Chondrocyte (in vitro differentiated cells): ENCODE measurements around the gene PGLYRP4. TPM values are rescaled to one million over a fixed set of nuclear protein-coding genes. Genes with fewer than 3 reads are reported as not detected.

Source experiments
- DNase-seq: peaks from one replicate; pipeline ENCODE4 v3.0.0; 2021; ENCODE audit warnings: mixed read lengths, low spot score
- H3K27ac Mint-ChIP-seq: one replicate; pipeline ENCODE4 v1.8.0; 2021; ENCODE audit warnings: mild to moderate bottlenecking, moderate library complexity, mixed read lengths; ENCODE audit not compliant: unreplicated experiment
- H3K27me3 Mint-ChIP-seq: 2 replicates; pipeline ENCODE4 v1.8.0; 2021; ENCODE audit warnings: low read depth, mixed read lengths
- H3K36me3 Mint-ChIP-seq: 2 replicates; pipeline ENCODE4 v1.8.0; 2021; ENCODE audit warnings: low read depth, mixed read lengths
- H3K4me1 Mint-ChIP-seq: 2 replicates; pipeline ENCODE4 v1.8.0; 2021; ENCODE audit warnings: low read depth, mild to moderate bottlenecking, mixed read lengths
- H3K4me3 Mint-ChIP-seq: one replicate; pipeline ENCODE4 v1.8.0; 2021; ENCODE audit warnings: mild to moderate bottlenecking, moderate library complexity, mixed read lengths; ENCODE audit not compliant: unreplicated experiment
- H3K9me3 Mint-ChIP-seq: 2 replicates; pipeline ENCODE4 v1.8.0; 2021; ENCODE audit warnings: low read depth, mixed read lengths
- total RNA-seq: library from RNA; stranded (reverse); gene quantifications from 3 replicates; pipeline ENCODE4 v1.2.1, GENCODE V29; 2021
- TF ChIP-seq, protein P1 (sequence below): fragments of 200-600 bp; sonication (generic); IDR thresholded peaks from 2 replicates; pipeline ENCODE4 v1.5.0; 2021; ENCODE audit warnings: antibody characterized with exemption, mild to moderate bottlenecking, moderate library complexity

The PGLYRP4 gene
- total RNA-seq, 1 donor from 2014 or later = not detected

DNA sequence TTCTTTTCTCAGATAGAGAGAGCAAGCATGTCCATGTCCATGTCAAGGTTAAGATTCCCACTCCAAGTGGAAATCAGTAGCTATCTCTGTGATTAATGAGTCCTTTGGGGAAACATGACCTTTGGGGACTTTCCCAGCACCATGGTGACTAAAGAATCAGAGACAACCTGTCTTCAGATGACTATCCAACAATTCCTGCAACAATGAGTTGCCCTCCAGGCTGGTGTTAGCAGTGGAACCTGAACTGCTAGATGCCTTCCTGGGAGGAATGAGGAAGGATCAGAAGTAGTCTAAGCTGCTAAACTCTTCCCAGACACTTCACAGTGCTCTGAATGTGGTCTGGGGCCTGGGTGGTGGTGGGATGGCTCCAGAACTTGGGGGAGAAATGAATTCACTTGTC lies 15.5 kb upstream of the PGLYRP4 start:
- no peaks in the 10 kb centered on the region for H3K9me3 Mint-ChIP-seq
- DNase-seq = no peak

DNA sequence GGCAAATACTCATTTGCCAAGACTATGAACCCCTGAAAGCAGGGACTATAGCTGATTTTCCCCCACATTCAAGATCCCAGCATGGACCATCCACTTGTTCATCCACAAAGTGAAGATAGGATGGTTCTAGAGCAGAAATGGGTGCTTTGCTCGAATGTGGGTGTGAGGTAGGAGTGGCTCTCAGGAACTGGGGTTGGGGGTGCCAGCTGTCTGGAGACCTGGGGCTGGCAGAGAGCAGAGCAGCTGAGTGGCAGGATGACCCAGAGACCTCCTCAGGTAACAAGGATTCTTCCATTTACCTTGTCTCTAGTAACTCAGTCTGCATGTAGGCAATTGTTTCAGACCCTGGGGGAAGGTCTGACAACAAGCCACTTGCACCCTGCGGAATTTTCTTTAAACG lies 15.0 kb upstream of the PGLYRP4 start:
- peaks cover 45% of the 10 kb centered on the region for H3K27me3 Mint-ChIP-seq
- no peak overlapping the region for H3K4me3 Mint-ChIP-seq
- no peaks in the 10 kb centered on the region for H3K9me3 Mint-ChIP-seq
- DNase-seq = no peak
- no peak overlapping the region for H3K27ac Mint-ChIP-seq
- H3K36me3 Mint-ChIP-seq = no peaks in the 10 kb centered on the region
- TF ChIP-seq, protein P1, sequence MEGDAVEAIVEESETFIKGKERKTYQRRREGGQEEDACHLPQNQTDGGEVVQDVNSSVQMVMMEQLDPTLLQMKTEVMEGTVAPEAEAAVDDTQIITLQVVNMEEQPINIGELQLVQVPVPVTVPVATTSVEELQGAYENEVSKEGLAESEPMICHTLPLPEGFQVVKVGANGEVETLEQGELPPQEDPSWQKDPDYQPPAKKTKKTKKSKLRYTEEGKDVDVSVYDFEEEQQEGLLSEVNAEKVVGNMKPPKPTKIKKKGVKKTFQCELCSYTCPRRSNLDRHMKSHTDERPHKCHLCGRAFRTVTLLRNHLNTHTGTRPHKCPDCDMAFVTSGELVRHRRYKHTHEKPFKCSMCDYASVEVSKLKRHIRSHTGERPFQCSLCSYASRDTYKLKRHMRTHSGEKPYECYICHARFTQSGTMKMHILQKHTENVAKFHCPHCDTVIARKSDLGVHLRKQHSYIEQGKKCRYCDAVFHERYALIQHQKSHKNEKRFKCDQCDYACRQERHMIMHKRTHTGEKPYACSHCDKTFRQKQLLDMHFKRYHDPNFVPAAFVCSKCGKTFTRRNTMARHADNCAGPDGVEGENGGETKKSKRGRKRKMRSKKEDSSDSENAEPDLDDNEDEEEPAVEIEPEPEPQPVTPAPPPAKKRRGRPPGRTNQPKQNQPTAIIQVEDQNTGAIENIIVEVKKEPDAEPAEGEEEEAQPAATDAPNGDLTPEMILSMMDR = no peak
- H3K4me1 Mint-ChIP-seq = no peaks in the 10 kb centered on the region

More for the DNA sequence above, 15.5 kb upstream of the PGLYRP4 start:
- H3K4me3 Mint-ChIP-seq = no peak overlapping the region
- H3K4me1 Mint-ChIP-seq = no peaks in the 10 kb centered on the region
- peaks cover 42% of the 10 kb centered on the region for H3K27me3 Mint-ChIP-seq
- TF ChIP-seq, protein P1 = no peak
- H3K27ac Mint-ChIP-seq = no peak overlapping the region
- H3K36me3 Mint-ChIP-seq = no peaks in the 10 kb centered on the region

DNA sequence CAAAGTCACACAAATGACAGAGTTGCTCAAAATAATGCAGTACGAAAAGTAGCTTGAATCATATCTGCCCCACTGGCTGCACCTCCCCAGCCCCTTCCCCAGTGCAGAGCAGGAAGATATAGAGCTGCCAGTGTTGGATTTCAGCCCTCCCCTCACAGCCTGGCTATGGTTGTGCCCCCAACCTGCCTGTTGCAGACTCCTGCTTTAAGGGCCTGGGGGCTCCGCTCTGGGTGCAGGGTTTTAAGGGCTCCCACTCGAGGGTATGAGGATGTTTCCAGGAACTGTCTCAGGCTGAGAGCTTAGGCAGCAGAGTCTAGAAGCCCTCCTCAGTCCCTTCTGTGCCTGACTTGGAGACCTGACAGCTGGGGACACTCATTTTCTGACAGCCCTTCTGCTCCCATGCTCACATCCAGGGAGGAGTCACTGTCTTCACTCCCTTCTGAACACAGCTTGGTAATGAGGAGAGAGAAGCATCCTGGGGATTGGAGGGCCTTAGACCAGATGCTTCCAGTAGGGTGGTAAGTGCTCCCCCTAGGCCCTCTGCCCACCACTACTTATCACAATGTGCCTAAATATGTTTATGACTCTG lies 13.6 kb upstream of the PGLYRP4 start:
- peaks cover 53% of the 10 kb centered on the region for H3K27me3 Mint-ChIP-seq
- TF ChIP-seq, protein P1 = no peak
- no peak overlapping the region for H3K27ac Mint-ChIP-seq
- H3K9me3 Mint-ChIP-seq = no peaks in the 10 kb centered on the region
- H3K4me1 Mint-ChIP-seq = no peaks in the 10 kb centered on the region
- H3K36me3 Mint-ChIP-seq = no peaks in the 10 kb centered on the region
- DNase-seq = no peak
- H3K4me3 Mint-ChIP-seq = no peak overlapping the region

DNA sequence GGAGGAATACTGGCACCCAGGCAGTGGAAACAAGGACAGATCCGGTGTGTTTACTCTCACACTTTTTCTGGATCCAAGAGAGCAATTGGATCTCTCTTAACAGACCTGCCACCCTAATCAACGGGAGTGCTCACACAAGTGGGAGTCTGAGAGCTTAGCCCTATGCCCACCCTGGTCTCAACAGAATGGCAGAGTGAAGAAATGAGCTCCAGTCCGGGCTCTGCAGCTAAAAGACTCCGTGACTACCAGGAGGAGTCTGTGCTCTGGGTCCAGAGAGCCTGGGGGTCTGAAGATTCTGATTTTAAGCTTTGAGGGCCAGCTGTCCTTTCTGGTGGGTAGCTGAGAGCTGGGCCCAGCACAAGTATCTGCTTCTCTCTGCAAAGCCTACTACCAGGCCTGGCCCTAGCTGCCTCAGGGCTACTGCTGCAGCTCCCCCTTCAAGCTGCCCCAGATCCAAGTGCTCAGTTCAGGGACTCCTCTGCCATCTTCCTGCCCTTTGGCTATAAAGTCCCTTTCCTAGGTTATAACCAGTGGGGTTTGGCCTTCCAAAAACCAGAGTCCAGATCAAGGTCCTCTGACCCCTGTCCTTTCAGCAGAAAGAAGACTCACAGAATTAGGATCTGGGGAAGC lies 13.0 kb upstream of the PGLYRP4 start:
- Mint-ChIP-seq H3K27ac (no peak overlapping the region), H3K4me1 (no peaks in the 10 kb centered on the region), H3K36me3 (no peaks in the 10 kb centered on the region), H3K27me3 (peaks cover 58% of the 10 kb centered on the region), H3K4me3 (no peak overlapping the region), H3K9me3 (no peaks in the 10 kb centered on the region)
- TF ChIP-seq, protein P1 = no peak
- DNase-seq = no peak

DNA sequence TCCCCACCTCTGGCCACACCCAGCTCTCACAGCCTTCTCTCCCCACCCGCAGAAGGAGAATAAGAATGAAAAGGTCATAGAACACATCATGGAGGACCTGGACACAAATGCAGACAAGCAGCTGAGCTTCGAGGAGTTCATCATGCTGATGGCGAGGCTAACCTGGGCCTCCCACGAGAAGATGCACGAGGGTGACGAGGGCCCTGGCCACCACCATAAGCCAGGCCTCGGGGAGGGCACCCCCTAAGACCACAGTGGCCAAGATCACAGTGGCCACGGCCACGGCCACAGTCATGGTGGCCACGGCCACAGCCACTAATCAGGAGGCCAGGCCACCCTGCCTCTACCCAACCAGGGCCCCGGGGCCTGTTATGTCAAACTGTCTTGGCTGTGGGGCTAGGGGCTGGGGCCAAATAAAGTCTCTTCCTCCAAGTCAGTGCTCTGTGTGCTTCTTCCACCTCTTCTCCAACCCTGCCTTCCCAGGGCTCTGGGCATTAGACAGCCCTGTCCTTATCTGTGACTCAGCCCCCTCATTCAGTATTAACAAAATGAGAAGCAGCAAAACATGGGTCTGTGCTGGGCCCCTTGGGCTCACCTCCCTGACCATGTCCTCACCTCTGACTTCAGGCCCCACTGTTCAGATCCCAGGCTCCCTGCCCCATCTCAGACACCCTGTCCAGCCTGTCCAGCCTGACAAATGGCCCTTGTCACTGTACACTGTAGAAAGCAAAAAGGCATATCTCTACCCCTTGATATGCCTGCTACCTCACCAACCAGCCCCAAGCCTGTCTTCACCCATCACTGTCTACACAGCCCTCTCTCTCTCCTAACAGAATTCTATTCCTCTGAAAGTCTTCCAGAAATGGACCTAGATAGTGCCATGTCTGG lies 12.2 kb upstream of the PGLYRP4 start:
- Mint-ChIP-seq H3K27me3 (peaks cover 60% of the 10 kb centered on the region), H3K4me1 (no peaks in the 10 kb centered on the region), H3K9me3 (no peaks in the 10 kb centered on the region), H3K4me3 (no peak overlapping the region), H3K36me3 (no peaks in the 10 kb centered on the region), H3K27ac (no peak overlapping the region)
- DNase-seq = no peak
- TF ChIP-seq, protein P1 = no peak
